Panc1 (cell line): ENCODE results near the gene CCDC51. TPM values are rescaled to one million over a fixed set of nuclear protein-coding genes. Genes with fewer than 3 reads are reported as not detected.
"Not testable (repeated sequence)": the region's sequence is repeated elsewhere in the genome, so short reads cannot be mapped to it uniquely, and the experiment has no call there.

ENCODE experiments used
- ATAC-seq: fragments of 200-7000 bp; cut with Tn5 transposase; 2 replicates; pipeline ENCODE4 v1.9.1; 2020; ENCODE audit warnings: mild to moderate bottlenecking, moderate library complexity
- BruUV-seq: library from RNA; stranded (reverse); fragments of 400-500 nt; replicated peaks from 2 replicates; lab custom pipeline; 2021; lab: Mats Ljungman, UMichigan
- CTCF ChIA-PET: fragments of 300-600 bp; sonication (Branson Sonifier 250); formaldehyde crosslinking; loops from one replicate; lab custom pipeline; 2022; ENCODE audit warnings: antibody characterized with exemption; lab: Charles Lee
- POLR2A ChIA-PET: fragments of 300-600 bp; sonication (Branson Sonifier 250); formaldehyde crosslinking; loops from one replicate; lab custom pipeline; 2022; ENCODE audit warnings: antibody characterized with exemption; lab: Charles Lee
- DNase-seq: peaks from one replicate; pipeline ENCODE4 v3.0.0-alpha.2; 2010; ENCODE audit warnings: low read depth, low spot score
- H3K27ac ChIP-seq: 2 replicates; pipeline ENCODE4 v1.5.1; 2011; ENCODE audit warnings: mild to moderate bottlenecking, low read length, inconsistent platforms
- H3K27me3 ChIP-seq: fragments of 200-500 bp; sonication (Bioruptor generic); 2 replicates; pipeline ENCODE4 v1.6.0; 2014; ENCODE audit warnings: low read length, inconsistent platforms; ENCODE audit not compliant: control insufficient read depth, insufficient read depth
- H3K36me3 ChIP-seq: fragments of 200-500 bp; sonication (Bioruptor generic); 2 replicates; pipeline ENCODE4 v1.5.1; 2014; ENCODE audit warnings: inconsistent platforms, mild to moderate bottlenecking, low read length, moderate library complexity; ENCODE audit not compliant: control insufficient read depth, insufficient read depth
- H3K4me1 ChIP-seq: 2 replicates; pipeline ENCODE4 v1.5.1; 2011; ENCODE audit warnings: inconsistent platforms, mild to moderate bottlenecking, low read length, moderate library complexity; ENCODE audit not compliant: control insufficient read depth, insufficient read depth
- H3K4me3 ChIP-seq, 2 experiments: 2 replicates each; pipeline ENCODE4 v1.5.1; 2011 to 2012; ENCODE audit warnings: low read depth in 2 of 2, low read length in 2 of 2, mild to moderate bottlenecking in 2 of 2, inconsistent platforms in 1 of 2, moderate library complexity in 1 of 2
- H3K9me3 ChIP-seq: fragments of 200-500 bp; sonication (Bioruptor generic); 2 replicates; pipeline ENCODE4 v1.5.1; 2014; ENCODE audit warnings: low read depth, mild to moderate bottlenecking, inconsistent platforms, low read length, moderate library complexity; ENCODE audit not compliant: control insufficient read depth, insufficient read depth
- CTCF ChIP-seq: fragments of 450-650 bp; IDR thresholded peaks from 2 replicates; pipeline ENCODE4 v1.5.1; 2017; ENCODE audit warnings: mild to moderate bottlenecking
- POLR2AphosphoS5 ChIP-seq: IDR thresholded peaks from 2 replicates; pipeline ENCODE4 v1.6.1; 2012; ENCODE audit warnings: mild to moderate bottlenecking, low read depth, low read length, moderate library complexity
- REST ChIP-seq, 2 experiments: IDR thresholded peaks; 2 replicates each; pipeline ENCODE4 v1.6.1; 2011 to 2012; ENCODE audit warnings: low read depth in 2 of 2, control low read depth in 1 of 2, low read length in 1 of 2, mild to moderate bottlenecking in 1 of 2, moderate library complexity in 1 of 2; ENCODE audit not compliant: insufficient read depth in 1 of 2
- SIN3A ChIP-seq: IDR thresholded peaks from 2 replicates; pipeline ENCODE4 v1.6.1; 2012; ENCODE audit warnings: low read depth, mild to moderate bottlenecking, low read length, moderate library complexity, borderline replicate concordance; ENCODE audit not compliant: insufficient read depth
- TCF7L2 ChIP-seq: IDR thresholded peaks from 2 replicates; pipeline ENCODE4 v1.6.1; 2011; ENCODE audit warnings: mild to moderate bottlenecking, low read depth, low read length, inconsistent platforms
- in situ Hi-C: cut with HindIII; loops from 2 replicates; pipeline ENCODE4 v1.10.0; 2016; ENCODE audit warnings: low sequenced_read_pairs, low pct_unique_long_range_greater_than_20kb
- intact Hi-C: fragments of 100-400 bp; cut with micrococcal nuclease; formaldehyde crosslinking; loops from one replicate; pipeline ENCODE4 v1.10.0; 2022; ENCODE audit not compliant: unreplicated experiment
- total RNA-seq: library from RNA; stranded (reverse); gene quantifications from one replicate; pipeline ENCODE4 v1.2.1, GENCODE V29; 2021; ENCODE audit not compliant: unreplicated experiment

The CCDC51 gene
- total RNA-seq, 1 experiment from 2014 or later: 11.9 TPM

- in situ Hi-C loops: no loop called here
Observed at GRCh38 chr3:48464713-48465221, 24.8 kb upstream of the CCDC51 start.

GRCh38 chr3:48463703-48464102, 23.8 kb upstream of the CCDC51 start:
- no peaks in the 10 kb centered on the region for H3K27me3 ChIP-seq
- no peak overlapping the region for H3K4me3 ChIP-seq
- in situ Hi-C loops (no loop called here), intact Hi-C loops (no loop called here)
- ATAC-seq: no peak
- BruUV-seq: no TSS peak
- peaks cover 2% of the 10 kb centered on the region; the same call in 1 of the 2 replicates for H3K36me3 ChIP-seq
- ChIA-PET CTCF (interaction anchor here (0.6 to 1.3 kb wide), 3 partner anchors 28 to 85 kb away, joined by 4 to 8 read pairs (median 5); no protein-coding TSS in a partner anchor), POLR2A (no interaction called here)
- H3K9me3 ChIP-seq: no peaks in the 10 kb centered on the region
- DNase-seq: no peak
- TF ChIP-seq TCF7L2 (no peak), POLR2AphosphoS5 (no peak; the same call in 1 of the 2 replicates), CTCF (no peak), REST (IDR thresholded peaks at IDR 0.05; ENCODE audit: insufficient read depth in 1 of 2, low read depth in 2 of 2, low read length in 1 of 2) (no peak), SIN3A (no peak)
- no peak overlapping the region for H3K27ac ChIP-seq
- H3K4me1 ChIP-seq: peaks cover 10% of the 10 kb centered on the region

More at GRCh38 chr3:48464713-48465221, 24.8 kb upstream of the CCDC51 start:
- Histone ChIP-seq H3K27me3 (no peaks in the 10 kb centered on the region), H3K27ac (peak overlapping the region; percentile 65), H3K36me3 (peaks cover 2% of the 10 kb centered on the region; the same call in 1 of the 2 replicates), H3K4me1 (peaks cover 10% of the 10 kb centered on the region), H3K4me3 (no peak overlapping the region), H3K9me3 (no peaks in the 10 kb centered on the region)
- no peak for ATAC-seq
- ChIA-PET CTCF (interaction anchor here (1.0 kb wide), 1 partner anchor 84 kb away, joined by 5 read pairs; no protein-coding TSS in a partner anchor), POLR2A (no interaction called here)
- intact Hi-C loops: loop anchor here (5.0 kb wide), 1 partner anchor 83 kb away; no protein-coding TSS in a partner anchor
- no peak for TF ChIP-seq REST (IDR thresholded peaks at IDR 0.05; ENCODE audit: insufficient read depth in 1 of 2, low read depth in 2 of 2, low read length in 1 of 2)
- TF ChIP-seq SIN3A: no peak
- no peak for TF ChIP-seq TCF7L2
- no peak for TF ChIP-seq CTCF
- no peak for TF ChIP-seq POLR2AphosphoS5
- DNase-seq: no peak
- BruUV-seq: no TSS peak

GRCh38 chr3:48461767-48462166, 21.8 kb upstream of the CCDC51 start:
- H3K9me3 ChIP-seq, POLR2A ChIA-PET, intact Hi-C loops, BruUV-seq, CTCF ChIA-PET, H3K4me3 ChIP-seq, ATAC-seq, H3K36me3 ChIP-seq, H3K27ac ChIP-seq, in situ Hi-C loops, H3K27me3 ChIP-seq, DNase-seq: not testable (repeated sequence)
- peaks cover 10% of the 10 kb centered on the region for H3K4me1 ChIP-seq
